GM21825 (cell line): ENCODE measurements around the gene VPS51.

ENCODE experiments used
- ATAC-seq: cut with Tn5 transposase; IDR thresholded peaks from one replicate; pipeline ENCODE4 v1.9.1; 2021; ENCODE audit warnings: mild to moderate bottlenecking, moderate library complexity; ENCODE audit not compliant: unreplicated experiment

VPS51 gene

GRCh38 chr11:65071907-65072630 lies 23.9 kb upstream of the VPS51 start:
- no peak for ATAC-seq

GRCh38 chr11:65072631-65072966 lies 23.4 kb upstream of the VPS51 start:
- ATAC-seq, result no peak

GRCh38 chr11:65077451-65077850 lies 18.6 kb upstream of the VPS51 start:
- no peak for ATAC-seq

GRCh38 chr11:65078151-65078550 lies 17.9 kb upstream of the VPS51 start:
- no peak for ATAC-seq

GRCh38 chr11:65078786-65079342 lies 17.1 kb upstream of the VPS51 start:
- ATAC-seq, result no peak

- peak; percentile 9 for ATAC-seq
These were observed 12.7 kb upstream of the VPS51 start for GRCh38 chr11:65083134-65083833.

GRCh38 chr11:65083834-65084597 lies 12.0 kb upstream of the VPS51 start, which contains the start of the genes CDCA5 and ZFPL1:
Gene CDCA5 (minus strand): TSS chr11:65084040. CDS start chr11:65083978, 62 bp downstream.
Gene ZFPL1 (plus strand): TSS chr11:65084222. CDS start chr11:65084699, 477 bp downstream.
- peak; percentile 71 for ATAC-seq

GRCh38 chr11:65084598-65085375 lies 11.2 kb upstream of the VPS51 start:
- no peak for ATAC-seq

GRCh38 chr11:65085446-65085845 lies 10.6 kb upstream of the VPS51 start:
- no peak for ATAC-seq

- no peak for ATAC-seq
These were observed 9.2 kb upstream of the VPS51 start for GRCh38 chr11:65086809-65087208.

GRCh38 chr11:65087216-65087615 lies 8.8 kb upstream of the VPS51 start:
- ATAC-seq, result no peak

GRCh38 chr11:65087827-65088226 lies 8.2 kb upstream of the VPS51 start:
- ATAC-seq, result no peak

- no peak for ATAC-seq
These were observed 6.4 kb upstream of the VPS51 start for GRCh38 chr11:65089621-65090020.

GRCh38 chr11:65090628-65091027 lies 5.4 kb upstream of the VPS51 start:
- ATAC-seq, result no peak

- ATAC-seq, result no peak
These were observed 587 bp upstream of the VPS51 start for GRCh38 chr11:65095427-65095826.

- ATAC-seq, result no peak
These were observed 912 bp downstream of the VPS51 start for GRCh38 chr11:65096926-65097325.

- no peak for ATAC-seq
These were observed 4.8 kb downstream of the VPS51 start for GRCh38 chr11:65100674-65101350.

GRCh38 chr11:65102142-65103095 lies 6.4 kb downstream of the VPS51 start:
- no peak for ATAC-seq

GRCh38 chr11:65103476-65103875 lies 7.5 kb downstream of the VPS51 start:
- no peak for ATAC-seq
